HUES64 (cell line): ENCODE measurements around the gene RPH3AL.

Source experiments
- H3K27ac ChIP-seq: 2 replicates; pipeline ENCODE4 v1.7.0; 2013; ENCODE audit warnings: low read depth, low read length, inconsistent platforms
- H3K27me3 ChIP-seq: 2 replicates; pipeline ENCODE4 v1.6.1; 2013; ENCODE audit warnings: mild to moderate bottlenecking, low read length; ENCODE audit not compliant: insufficient read depth
- H3K36me3 ChIP-seq: 2 replicates; pipeline ENCODE4 v1.6.1; 2013; ENCODE audit warnings: mild to moderate bottlenecking, low read length; ENCODE audit not compliant: insufficient read depth
- H3K4me1 ChIP-seq: 2 replicates; pipeline ENCODE4 v1.6.1; 2013; ENCODE audit warnings: mild to moderate bottlenecking, low read length, moderate library complexity; ENCODE audit not compliant: insufficient read depth
- H3K4me3 ChIP-seq: 2 replicates; pipeline ENCODE4 v1.5.1; 2013; ENCODE audit warnings: mild to moderate bottlenecking, low read length, moderate library complexity
- H3K9ac ChIP-seq: 2 replicates; pipeline ENCODE4 v1.6.1; 2013; ENCODE audit warnings: mild to moderate bottlenecking, low read depth, low read length
- H3K9me3 ChIP-seq: 2 replicates; pipeline ENCODE4 v1.6.1; 2013; ENCODE audit warnings: low read depth, low read length; ENCODE audit not compliant: insufficient read depth
- WGBS: fragments of 150-250, 120-280 bp; methylation state at CpG from one replicate; pipeline ENCODE4 v1.1.7; 2013; ENCODE audit warnings: missing lambda C conversion rate; 5-methylcytosine and 5-hydroxymethylcytosine counted together

The RPH3AL gene

DNA sequence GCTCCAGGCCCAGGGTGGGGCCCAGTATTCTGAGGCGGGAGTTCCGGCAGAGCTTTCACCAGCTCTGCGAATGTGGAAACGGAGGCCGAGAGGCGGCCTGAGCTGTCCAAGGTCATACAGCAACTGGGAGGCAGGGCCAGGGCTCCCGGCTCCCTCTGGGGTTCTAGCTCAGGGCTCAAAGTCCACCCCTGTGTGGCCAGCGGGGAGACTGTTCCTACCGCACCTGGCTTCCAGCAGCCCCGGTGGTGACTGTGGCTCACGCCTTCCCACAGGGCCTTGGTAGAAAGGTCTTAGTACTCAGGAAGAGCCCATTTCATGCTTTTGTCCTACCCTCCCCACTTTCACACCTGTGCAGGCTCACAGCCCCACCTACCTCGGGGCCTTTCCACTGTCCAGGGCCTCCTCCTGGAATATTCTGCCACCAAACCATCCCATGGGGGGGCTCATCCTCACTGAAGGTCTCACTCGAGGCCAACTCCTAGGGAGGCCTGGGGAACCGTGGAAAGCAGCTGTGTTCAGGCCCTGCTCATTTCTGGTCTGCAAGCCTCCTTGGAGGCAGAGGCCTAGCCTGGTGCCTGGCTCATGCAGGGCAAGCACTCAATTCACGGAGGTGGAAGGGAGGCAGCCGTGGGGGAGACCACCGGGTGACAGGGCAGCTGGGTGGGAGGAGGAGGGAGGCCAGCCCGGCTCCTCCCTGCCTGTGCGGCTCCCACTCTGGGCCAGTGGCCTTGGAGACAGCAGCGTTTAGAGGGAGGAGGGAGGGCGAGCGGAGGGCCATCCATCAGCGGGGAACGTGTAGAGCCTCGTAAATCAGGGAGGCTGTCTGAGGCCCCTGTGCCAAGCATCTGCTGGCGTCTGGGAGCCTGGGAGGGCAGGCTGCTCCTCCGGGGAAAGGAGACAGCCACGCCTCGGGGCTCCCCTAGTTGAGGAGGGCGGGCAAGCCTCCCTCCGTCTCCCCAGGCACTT, 158.5 kb downstream of the RPH3AL start:
- no peaks in the 10 kb centered on the region for H3K27me3 ChIP-seq
- H3K4me3 ChIP-seq: no peak overlapping the region
- H3K9ac ChIP-seq: no peak overlapping the region
- peaks cover 4% of the 10 kb centered on the region; the same call in 1 of the 2 replicates for H3K4me1 ChIP-seq
- H3K36me3 ChIP-seq: no peaks in the 10 kb centered on the region
- no peaks in the 10 kb centered on the region for H3K9me3 ChIP-seq
- H3K27ac ChIP-seq: no peak overlapping the region
- 82% methylated on average over 31 of the region's 31 CpGs for WGBS

DNA sequence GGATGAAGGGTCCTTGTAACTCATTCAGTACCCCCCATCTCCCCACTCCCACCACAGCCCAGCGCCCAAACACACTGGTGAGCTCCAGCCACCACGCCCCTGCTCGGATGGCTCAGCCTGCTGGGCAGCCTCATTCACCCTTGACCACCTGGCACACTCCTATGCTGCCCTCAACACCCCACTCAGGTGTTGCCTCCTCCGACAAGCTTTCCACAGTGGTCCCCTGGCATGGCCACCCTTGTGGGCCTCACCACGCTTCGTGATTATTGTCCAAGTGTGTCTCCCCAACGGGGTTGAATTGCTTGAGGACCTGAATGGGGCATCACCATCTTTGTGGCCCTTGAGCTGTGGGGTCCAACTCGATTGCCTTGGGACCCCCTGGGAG, 159.2 kb downstream of the RPH3AL start:
- Histone ChIP-seq H3K27ac (no peak overlapping the region), H3K4me3 (no peak overlapping the region), H3K27me3 (no peaks in the 10 kb centered on the region), H3K9me3 (no peaks in the 10 kb centered on the region), H3K4me1 (no peaks in the 10 kb centered on the region), H3K36me3 (no peaks in the 10 kb centered on the region), H3K9ac (no peak overlapping the region)
- 94% methylated on average over 8 of the region's 8 CpGs for WGBS

DNA sequence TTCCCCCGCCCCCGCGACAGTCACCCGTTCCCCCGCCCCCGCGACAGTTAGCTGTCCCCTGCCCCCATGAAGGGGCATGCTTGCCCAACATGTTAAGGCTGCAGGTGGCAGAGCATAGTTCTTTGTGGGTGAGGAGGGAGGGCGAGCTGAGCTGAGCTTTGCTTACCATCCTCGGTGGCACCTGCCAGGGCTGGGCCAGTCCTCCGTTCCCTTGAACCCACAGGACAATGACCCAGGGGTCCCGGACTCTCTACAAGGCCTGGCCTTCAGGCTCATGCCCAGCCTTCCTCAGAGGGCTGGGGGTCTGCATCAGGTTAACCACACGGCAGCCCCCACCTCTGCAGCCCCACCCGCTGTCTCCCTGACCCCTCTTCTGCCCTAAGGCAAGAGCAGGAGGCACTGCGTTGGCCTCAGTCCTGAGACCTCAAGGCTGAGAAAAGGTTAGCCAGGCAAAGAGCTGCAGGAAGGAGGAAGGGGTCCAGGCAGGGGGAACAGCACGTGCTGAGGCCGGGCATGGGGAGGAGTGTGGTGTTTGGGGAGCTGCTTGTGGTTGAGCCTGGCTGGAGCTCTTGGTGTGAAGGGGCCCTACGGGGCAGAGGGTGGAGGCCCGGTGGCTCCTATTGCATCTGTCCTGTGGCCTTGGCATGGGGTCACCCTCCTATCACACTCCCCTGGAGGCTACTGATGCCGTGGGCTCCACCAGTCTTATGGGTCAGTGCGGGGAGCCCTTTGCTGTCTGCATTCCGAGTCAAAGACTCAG, 159.8 kb downstream of the RPH3AL start:
- Histone ChIP-seq H3K9me3 (no peaks in the 10 kb centered on the region), H3K36me3 (no peaks in the 10 kb centered on the region), H3K4me1 (no peaks in the 10 kb centered on the region), H3K9ac (no peak overlapping the region), H3K4me3 (no peak overlapping the region), H3K27me3 (no peaks in the 10 kb centered on the region), H3K27ac (no peak overlapping the region)
- 91% methylated on average over 20 of the region's 21 CpGs for WGBS

DNA sequence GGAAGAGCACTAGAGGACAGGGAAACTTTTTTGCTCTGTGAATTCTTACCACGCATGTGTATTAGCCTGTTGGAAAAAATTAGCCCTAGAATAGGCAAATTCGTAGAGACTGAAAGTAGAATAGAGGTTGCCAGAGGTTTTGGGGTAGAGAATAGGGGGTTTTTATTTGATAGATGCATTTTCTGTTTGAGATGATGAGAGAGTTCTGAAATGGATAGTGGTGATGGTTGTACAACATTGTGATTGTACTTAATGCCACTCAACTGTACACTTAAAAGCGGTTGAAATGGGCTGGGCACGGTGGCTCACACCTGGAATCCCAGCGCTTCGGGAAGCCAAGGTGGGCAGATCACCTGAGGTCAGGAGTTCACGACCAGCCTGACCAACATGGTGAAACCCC, 163.2 kb downstream of the RPH3AL start:
- 89% methylated on average over 7 of the region's 7 CpGs for WGBS
- Histone ChIP-seq H3K27ac (no peak overlapping the region), H3K9ac (no peak overlapping the region), H3K27me3 (peaks cover 12% of the 10 kb centered on the region), H3K4me3 (no peak overlapping the region), H3K36me3 (no peaks in the 10 kb centered on the region), H3K4me1 (no peaks in the 10 kb centered on the region; the same call in 1 of the 2 replicates), H3K9me3 (no peaks in the 10 kb centered on the region)

DNA sequence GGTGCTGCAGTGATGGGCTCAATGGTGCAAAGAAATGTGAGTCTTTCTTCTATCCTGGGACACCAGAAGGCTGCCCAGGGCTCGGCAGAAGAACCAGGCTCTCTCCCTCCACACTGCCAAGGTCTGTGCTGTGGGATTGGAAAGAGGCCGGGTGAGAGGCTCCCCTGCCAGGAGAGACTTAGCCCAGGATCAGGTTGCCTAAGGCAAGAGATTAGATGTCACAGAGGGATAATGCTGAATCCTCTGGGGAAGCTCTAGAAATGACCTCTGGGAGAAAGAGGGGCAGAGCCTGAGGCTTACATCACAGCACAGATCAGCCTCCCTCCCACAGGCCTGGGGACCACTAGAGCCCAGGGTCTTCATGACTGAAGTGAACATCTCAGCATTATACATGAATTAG, 165.5 kb downstream of the RPH3AL start:
- no peaks in the 10 kb centered on the region for H3K9me3 ChIP-seq
- peaks cover 3% of the 10 kb centered on the region for H3K4me1 ChIP-seq
- WGBS: 66% methylated on average over 2 of the region's 2 CpGs
- H3K36me3 ChIP-seq: no peaks in the 10 kb centered on the region
- H3K27ac ChIP-seq: no peak overlapping the region
- no peak overlapping the region for H3K4me3 ChIP-seq
- H3K9ac ChIP-seq: no peak overlapping the region
- peaks cover 35% of the 10 kb centered on the region for H3K27me3 ChIP-seq

DNA sequence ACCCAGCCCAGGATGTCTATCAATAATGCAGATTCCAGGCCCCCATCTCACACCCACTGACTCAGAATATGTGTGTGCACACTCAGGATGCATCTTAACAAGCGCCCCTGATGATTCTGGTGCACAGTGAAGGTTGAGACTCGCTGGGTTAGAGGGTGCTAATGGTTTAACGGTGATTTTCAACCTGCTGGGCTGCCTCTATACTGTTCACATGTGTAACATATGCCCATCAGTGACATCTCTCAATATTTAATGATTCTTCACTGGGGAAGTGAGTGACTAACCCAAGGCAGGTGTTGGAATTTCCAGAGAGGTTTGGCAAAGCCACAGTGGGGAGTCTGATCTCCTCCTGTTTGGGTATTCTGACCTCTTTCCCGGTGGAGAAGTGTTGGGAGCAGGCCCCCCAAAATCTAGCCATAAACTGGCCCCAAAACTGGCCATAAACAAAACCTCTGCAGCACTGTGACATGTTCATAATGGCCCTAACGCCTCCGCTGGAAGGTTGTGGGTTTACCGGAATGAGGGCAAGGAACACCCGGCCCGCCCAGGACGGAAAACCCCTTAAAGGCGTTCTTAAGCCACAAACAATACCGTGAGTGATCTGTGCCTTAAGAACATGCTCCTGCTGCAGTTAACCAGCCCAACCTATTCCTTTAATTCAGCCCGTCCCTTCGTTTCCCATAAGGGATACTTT, 167.0 kb downstream of the RPH3AL start:
- H3K4me1 ChIP-seq: peaks cover 8% of the 10 kb centered on the region
- WGBS: 60% methylated on average over 14 of the region's 14 CpGs
- H3K36me3 ChIP-seq: no peaks in the 10 kb centered on the region
- H3K27ac ChIP-seq: no peak overlapping the region
- H3K9ac ChIP-seq: no peak overlapping the region
- no peaks in the 10 kb centered on the region for H3K9me3 ChIP-seq
- H3K4me3 ChIP-seq: no peak overlapping the region
- peaks cover 50% of the 10 kb centered on the region for H3K27me3 ChIP-seq

GRCh38 chr17:183021-183420, 169.6 kb downstream of the RPH3AL start:
- Histone ChIP-seq H3K4me1 (peaks cover 8% of the 10 kb centered on the region), H3K36me3 (no peaks in the 10 kb centered on the region), H3K27ac (no peak overlapping the region), H3K9ac (no peak overlapping the region), H3K4me3 (no peak overlapping the region), H3K9me3 (no peaks in the 10 kb centered on the region), H3K27me3 (peaks cover 76% of the 10 kb centered on the region)
- 83% methylated on average over 8 of the region's 8 CpGs for WGBS

GRCh38 chr17:182050-182751, 170.4 kb downstream of the RPH3AL start:
- Histone ChIP-seq H3K36me3 (no peaks in the 10 kb centered on the region), H3K4me1 (peaks cover 8% of the 10 kb centered on the region), H3K27me3 (peaks cover 84% of the 10 kb centered on the region), H3K4me3 (peak overlapping the region; percentile 49), H3K9ac (0 out of 2 replicates have a peak overlapping the region, but pooled peaks have one; percentile 36), H3K27ac (no peak overlapping the region), H3K9me3 (no peaks in the 10 kb centered on the region)
- WGBS: 62% methylated on average over 18 of the region's 18 CpGs

DNA sequence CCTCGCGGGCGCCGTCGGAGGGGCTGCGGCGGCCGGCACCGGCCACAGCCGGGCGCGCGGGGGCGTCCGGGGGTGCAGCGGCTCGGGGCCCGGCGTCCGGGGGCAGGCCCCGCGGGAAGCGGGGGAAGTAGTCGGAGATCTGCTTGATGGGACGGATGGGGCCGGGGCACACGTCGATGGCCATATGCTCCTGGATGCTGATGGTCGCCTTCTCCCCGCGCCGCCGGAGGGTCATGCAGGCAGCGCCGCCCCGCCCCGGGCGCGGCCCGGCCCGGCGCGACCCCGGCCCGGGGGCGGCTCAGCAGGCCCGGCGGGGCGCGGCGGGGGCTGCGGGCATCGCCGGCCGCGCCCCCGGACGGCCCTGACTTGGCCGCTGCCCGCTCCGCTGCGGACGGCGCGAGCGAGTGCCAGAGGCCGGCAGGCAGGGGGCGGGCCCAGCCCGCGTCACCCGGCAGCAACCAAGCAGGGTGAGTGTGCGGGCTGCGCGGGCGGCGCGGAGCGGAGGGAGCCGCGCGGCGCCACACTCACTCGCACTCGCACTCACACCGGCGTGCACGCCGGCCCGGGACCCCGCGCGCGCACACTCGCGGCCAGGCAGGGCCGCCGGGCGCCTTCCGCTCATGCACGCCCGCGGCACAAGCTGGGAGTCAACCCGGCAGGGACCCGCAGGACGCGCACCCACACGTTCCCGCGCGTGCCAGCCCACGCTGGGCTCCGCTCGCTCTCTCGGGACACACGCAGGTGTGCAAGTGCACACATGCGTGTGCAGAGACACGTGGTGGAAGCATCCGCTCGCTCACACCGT, 171.2 kb downstream of the RPH3AL start, which contains the start of gene DOC2B:
Gene DOC2B, minus strand, starts transcription at position 406 of the 805 bp plus-strand sequence. Its CDS starts 171 bp downstream, at position 235.
- no peak within 1 kb of the TSS for H3K27ac ChIP-seq
- H3K4me1 ChIP-seq: peaks cover 8% of the 10 kb centered on the region
- H3K9ac ChIP-seq: peak within 1 kb of the TSS; percentile 36; the same call in 1 of the 2 replicates
- 9% methylated on average over 120 of the region's 120 CpGs for WGBS
- peak within 1 kb of the TSS; percentile 52 for H3K4me3 ChIP-seq
- H3K36me3 ChIP-seq: no peaks in the 10 kb centered on the region
- no peaks in the 10 kb centered on the region for H3K9me3 ChIP-seq
- peaks cover 86% of the 10 kb centered on the region for H3K27me3 ChIP-seq
